Measurements from ENCODE around the gene RNF223. TPM values are rescaled to one million over a fixed set of nuclear protein-coding genes. Genes with fewer than 3 reads are reported as not detected.

RNF223 gene
- total and polyA plus RNA-seq, 8 donors, result 0.05 to 0.37 (median 0.16) TPM; not detected in 2

GRCh38 chr1:1043411-1043810 lies 30.7 kb downstream of the RNF223 start:
- intact Hi-C loops (cut with DNase I), result no loop called here
- Histone ChIP-seq H3K27me3 (no peaks in the 10 kb centered on the region), H3K27ac (no peak overlapping the region), H3K4me1 (peaks cover 8 to 9% (median 8%) of the 10 kb centered on the region in 3 donors), H3K4me3 (no peak overlapping the region), H3K9me3 (no peaks in the 10 kb centered on the region), H3K36me3 (peaks cover 0 to 20% (median 0%) of the 10 kb centered on the region in 3 donors)
- WGBS, 2 donors, result 95 to 97% methylated on average over 24 to 27 of the region's 27 CpGs
- DNase-seq (no peak), ATAC-seq (no peak), FAIRE-seq (no peak)
- TF ChIP-seq CTCF (IDR thresholded peaks at IDR 0.05), result no peak

GRCh38 chr1:1042835-1043234 lies 31.3 kb downstream of the RNF223 start:
- intact Hi-C loops (cut with DNase I), result no loop called here
- Histone ChIP-seq H3K4me3 (no peak overlapping the region), H3K4me1 (peaks cover 8 to 9% (median 8%) of the 10 kb centered on the region in 3 donors), H3K27ac (no peak overlapping the region), H3K36me3 (peaks cover 0 to 19% (median 0%) of the 10 kb centered on the region in 3 donors), H3K9me3 (no peaks in the 10 kb centered on the region), H3K27me3 (no peaks in the 10 kb centered on the region)
- DNase-seq, result no peak
- no peak for TF ChIP-seq CTCF (IDR thresholded peaks at IDR 0.05)
- FAIRE-seq, result no peak
- no peak for ATAC-seq
- 91% methylated on average over 9 to 10 of the region's 10 CpGs for WGBS, 2 donors

DNA sequence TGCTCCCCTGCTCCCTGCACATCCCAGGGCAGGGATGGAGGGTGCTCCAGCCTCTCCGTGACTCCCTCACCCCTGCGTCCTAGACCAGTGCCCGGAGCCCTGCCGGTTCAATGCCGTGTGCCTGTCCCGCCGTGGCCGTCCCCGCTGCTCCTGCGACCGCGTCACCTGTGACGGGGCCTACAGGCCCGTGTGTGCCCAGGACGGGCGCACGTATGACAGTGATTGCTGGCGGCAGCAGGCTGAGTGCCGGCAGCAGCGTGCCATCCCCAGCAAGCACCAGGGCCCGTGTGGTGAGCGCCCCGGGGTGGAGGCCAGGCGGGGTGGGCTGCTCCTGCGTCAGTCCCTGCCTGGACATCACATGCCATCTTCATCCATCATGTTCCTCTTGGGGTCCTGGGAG lies 32.2 kb downstream of the RNF223 start:
- Histone ChIP-seq H3K9me3 (no peaks in the 10 kb centered on the region), H3K27me3 (no peaks in the 10 kb centered on the region), H3K27ac (no peak overlapping the region), H3K36me3 (peaks cover 0 to 12% (median 0%) of the 10 kb centered on the region in 3 donors), H3K4me1 (peaks cover 8 to 9% (median 8%) of the 10 kb centered on the region in 3 donors), H3K4me3 (no peak overlapping the region)
- no peak for TF ChIP-seq CTCF (IDR thresholded peaks at IDR 0.05)
- DNase-seq (no peak), ATAC-seq (no peak), FAIRE-seq (no peak)
- 90 to 93% methylated on average over 25 of the region's 25 CpGs for WGBS, 2 donors
- intact Hi-C loops (cut with DNase I), result no loop called here

DNA sequence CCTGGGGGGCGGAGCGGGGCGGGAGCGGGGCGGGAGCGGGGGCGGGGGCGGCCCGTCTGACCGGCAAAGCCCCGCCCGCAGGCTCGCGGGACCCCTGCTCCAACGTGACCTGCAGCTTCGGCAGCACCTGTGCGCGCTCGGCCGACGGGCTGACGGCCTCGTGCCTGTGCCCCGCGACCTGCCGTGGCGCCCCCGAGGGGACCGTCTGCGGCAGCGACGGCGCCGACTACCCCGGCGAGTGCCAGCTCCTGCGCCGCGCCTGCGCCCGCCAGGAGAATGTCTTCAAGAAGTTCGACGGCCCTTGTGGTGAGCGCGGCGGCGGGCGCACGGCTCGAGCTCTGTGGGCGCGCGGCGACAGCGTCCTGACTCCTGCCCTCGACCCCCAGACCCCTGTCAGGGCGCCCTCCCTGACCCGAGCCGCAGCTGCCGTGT lies 33.0 kb downstream of the RNF223 start:
- FAIRE-seq, result no peak
- H3K27ac ChIP-seq, result no peak overlapping the region
- H3K4me1 ChIP-seq, result peaks cover 8 to 9% (median 8%) of the 10 kb centered on the region in 3 donors
- peaks cover 0 to 11% (median 0%) of the 10 kb centered on the region in 3 donors for H3K36me3 ChIP-seq
- no peak overlapping the region for H3K4me3 ChIP-seq
- ATAC-seq, result peak in 1 of 4 donors; percentile 1
- no peaks in the 10 kb centered on the region for H3K27me3 ChIP-seq
- TF ChIP-seq CTCF (IDR thresholded peaks at IDR 0.05), result no peak
- 78 to 81% methylated on average over 38 to 53 of the region's 60 CpGs for WGBS, 2 donors
- no peaks in the 10 kb centered on the region for H3K9me3 ChIP-seq
- DNase-seq, result no peak
- intact Hi-C loops (cut with DNase I), result no loop called here
